Upper lobe of right lung (tissue), 1 donor: ENCODE results near the gene ZNF276. TPM values are rescaled to one million over a fixed set of nuclear protein-coding genes. Genes with fewer than 3 reads are reported as not detected.
"Not testable (repeated sequence)": the region's sequence is repeated elsewhere in the genome, so short reads cannot be mapped to it uniquely, and the experiment has no call there.

Source experiments
- ATAC-seq: fragments of 200-7000 bp; cut with Tn5 transposase; one replicate; pipeline ENCODE4 v1.9.1; 2020; ENCODE audit warnings: mild to moderate bottlenecking, moderate library complexity
- DNase-seq: peaks from one replicate; pipeline ENCODE4 v3.0.0-alpha.2; 2020
- H3K27ac ChIP-seq: fragments of 200-600 bp; one replicate; pipeline ENCODE4 v1.8.0; 2022
- H3K27me3 ChIP-seq: fragments of 200-600 bp; one replicate; pipeline ENCODE4 v1.8.0; 2022; ENCODE audit warnings: mild to moderate bottlenecking
- H3K36me3 ChIP-seq: fragments of 200-600 bp; one replicate; pipeline ENCODE4 v1.8.0; 2022
- H3K4me1 ChIP-seq: fragments of 200-600 bp; one replicate; pipeline ENCODE4 v1.8.0; 2022
- H3K4me3 ChIP-seq: fragments of 200-600 bp; one replicate; pipeline ENCODE4 v1.8.0; 2022; ENCODE audit warnings: mild to moderate bottlenecking
- H3K9me3 ChIP-seq: fragments of 200-600 bp; one replicate; pipeline ENCODE4 v1.8.0; 2022
- CTCF ChIP-seq: fragments of 200-600 bp; IDR thresholded peaks from one replicate; pipeline ENCODE4 v1.8.0; 2022; ENCODE audit warnings: antibody characterized with exemption
- intact Hi-C: fragments of 100-400 bp; cut with DNase I; formaldehyde crosslinking; loops from one replicate; pipeline ENCODE4 v1.11.0; 2022
- long read RNA-seq: library from polyadenylated mRNA; unstranded; transcript quantifications from one replicate; pipeline ENCODE4 v2.0.0, GENCODE V29; 2021
- total RNA-seq: library from RNA; stranded (reverse); fragmentation: NEBNext Ultra II Directional; extraction: Animal tissue kit (Norgen Biotek cat#: 25700); gene quantifications from one replicate; pipeline ENCODE4 v1.2.1, GENCODE V29; 2021
- donor health status: DM: no; HTN: yes; CAD: no; lungs with severe emphysema.

ZNF276 gene
- 35.8 TPM for total RNA-seq
- long read RNA-seq, full-length matches to known transcripts = 18 of 76 reads
- long read RNA-seq, partial matches to known transcripts = 29 of 76 reads
- long read RNA-seq, other reads (novel, unspliced or antisense) = 29 of 76 reads

- Histone ChIP-seq H3K4me1 (peaks cover 39% of the 10 kb centered on the region), H3K4me3 (peak within 1 kb of the TSS; percentile 82), H3K27me3 (no peaks in the 10 kb centered on the region), H3K27ac (peak within 1 kb of the TSS; percentile 96), H3K9me3 (no peaks in the 10 kb centered on the region), H3K36me3 (peaks cover 32% of the 10 kb centered on the region)
- ATAC-seq = peak; percentile 82
- no peak for TF ChIP-seq CTCF
- intact Hi-C loops = no loop called here
- peak; percentile 95 for DNase-seq
Measured at GRCh38 chr16:89720813-89721545, at the start of gene ZNF276, which contains the start of gene VPS9D1. ZNF276 (plus strand) TSS chr16:89721537; CDS start chr16:89721641, 104 bp downstream. VPS9D1 (minus strand) TSS chr16:89720898; CDS start chr16:89720861, 37 bp downstream.

- H3K27ac ChIP-seq, intact Hi-C loops: not testable (repeated sequence)
Measured at GRCh38 chr16:89671565-89671964, 49.8 kb upstream of the ZNF276 start.

GRCh38 chr16:89672177-89672941 is 49.0 kb upstream of the ZNF276 start:
- DNase-seq = no peak
- no peak overlapping the region for H3K4me3 ChIP-seq
- ATAC-seq = no peak
- intact Hi-C loops = no loop called here
- no peaks in the 10 kb centered on the region for H3K27me3 ChIP-seq
- peak overlapping the region; percentile 6 for H3K27ac ChIP-seq
- TF ChIP-seq CTCF = no peak
- no peaks in the 10 kb centered on the region for H3K36me3 ChIP-seq
- H3K4me1 ChIP-seq = peaks cover 4% of the 10 kb centered on the region
- no peaks in the 10 kb centered on the region for H3K9me3 ChIP-seq

More at GRCh38 chr16:89671565-89671964, 49.8 kb upstream of the ZNF276 start:
- not testable (repeated sequence) for ATAC-seq, DNase-seq, H3K4me1 ChIP-seq, H3K36me3 ChIP-seq, H3K27me3 ChIP-seq, H3K4me3 ChIP-seq, H3K9me3 ChIP-seq

- TF ChIP-seq CTCF = no peak
- Histone ChIP-seq H3K36me3 (no peaks in the 10 kb centered on the region), H3K27me3 (no peaks in the 10 kb centered on the region), H3K27ac (no peak overlapping the region), H3K4me3 (no peak overlapping the region), H3K4me1 (no peaks in the 10 kb centered on the region), H3K9me3 (no peaks in the 10 kb centered on the region)
- ATAC-seq (no peak), DNase-seq (no peak)
- intact Hi-C loops = no loop called here
Measured at GRCh38 chr16:89678258-89678657, 43.1 kb upstream of the ZNF276 start.

GRCh38 chr16:89685916-89686315 is 35.4 kb upstream of the ZNF276 start:
- intact Hi-C loops = no loop called here
- Histone ChIP-seq H3K9me3 (no peaks in the 10 kb centered on the region), H3K36me3 (peaks cover 6% of the 10 kb centered on the region), H3K27ac (no peak overlapping the region), H3K27me3 (no peaks in the 10 kb centered on the region), H3K4me1 (peaks cover 7% of the 10 kb centered on the region), H3K4me3 (no peak overlapping the region)
- no peak for ATAC-seq
- TF ChIP-seq CTCF = no peak
- DNase-seq = no peak
